GM23338 (cell line): ENCODE results near the gene NPAT.

Experiments
- CREB1 ChIP-seq: fragments of 250-450 bp; sonication (Bioruptor Pico); IDR thresholded peaks from 2 replicates; pipeline ENCODE4 v1.5.0; 2020; ENCODE audit warnings: low read depth, mild to moderate bottlenecking, moderate library complexity
- CTCF ChIP-seq, 2 experiments: fragments of 200-600 bp in 1 of 2; sonication (generic) in 1 of 2; conservative IDR thresholded peaks; 2 replicates each; pipeline versions ENCODE4 v1.5.1 to v1.6.1; 2016 to 2017; ENCODE audit warnings: antibody characterized with exemption in 2 of 2, low read depth in 2 of 2, mild to moderate bottlenecking in 2 of 2, moderate library complexity in 1 of 2
- EZH2 ChIP-seq: fragments of 200-600 bp; sonication (generic); IDR thresholded peaks from one replicate; pipeline ENCODE4 v1.8.0; 2017; ENCODE audit warnings: antibody characterized with exemption, mild to moderate bottlenecking, low read depth; ENCODE audit not compliant: unreplicated experiment
- EZH2phosphoT487 ChIP-seq: fragments of 200-600 bp; sonication (generic); IDR thresholded peaks from one replicate; pipeline ENCODE4 v1.8.1; 2018; ENCODE audit warnings: antibody characterized with exemption; ENCODE audit not compliant: unreplicated experiment
- NANOG ChIP-seq: IDR thresholded peaks from 2 replicates; pipeline ENCODE4 v1.6.1; 2016; ENCODE audit warnings: antibody characterized with exemption, borderline replicate concordance
- POLR2AphosphoS5 ChIP-seq: IDR thresholded peaks from 2 replicates; pipeline ENCODE4 v1.6.1; 2016; ENCODE audit warnings: antibody characterized with exemption, low read depth
- ZNF114 ChIP-seq: fragments of 250-450 bp; sonication (Bioruptor Pico); IDR thresholded peaks from 2 replicates; pipeline ENCODE4 v1.5.0; 2020; ENCODE audit warnings: mild to moderate bottlenecking, moderate library complexity
- TF ChIP-seq, protein P1 (sequence below): IDR thresholded peaks from one replicate; pipeline ENCODE4 v1.6.1; 2018; ENCODE audit warnings: antibody characterized with exemption; ENCODE audit not compliant: unreplicated experiment

GRCh38 chr11:108115500-108116140 is 106.8 kb downstream of the NPAT start:
- TF ChIP-seq CTCF (conservative IDR thresholded peaks at IDR 0.05; ENCODE audit: low read depth in 2 of 2) (no peak), EZH2 (no peak), ZNF114 (CRISPR knock-in tag) (no peak), NANOG (no peak), EZH2phosphoT487 (no peak), POLR2AphosphoS5 (no peak), CREB1 (no peak)
- TF ChIP-seq, protein P1, sequence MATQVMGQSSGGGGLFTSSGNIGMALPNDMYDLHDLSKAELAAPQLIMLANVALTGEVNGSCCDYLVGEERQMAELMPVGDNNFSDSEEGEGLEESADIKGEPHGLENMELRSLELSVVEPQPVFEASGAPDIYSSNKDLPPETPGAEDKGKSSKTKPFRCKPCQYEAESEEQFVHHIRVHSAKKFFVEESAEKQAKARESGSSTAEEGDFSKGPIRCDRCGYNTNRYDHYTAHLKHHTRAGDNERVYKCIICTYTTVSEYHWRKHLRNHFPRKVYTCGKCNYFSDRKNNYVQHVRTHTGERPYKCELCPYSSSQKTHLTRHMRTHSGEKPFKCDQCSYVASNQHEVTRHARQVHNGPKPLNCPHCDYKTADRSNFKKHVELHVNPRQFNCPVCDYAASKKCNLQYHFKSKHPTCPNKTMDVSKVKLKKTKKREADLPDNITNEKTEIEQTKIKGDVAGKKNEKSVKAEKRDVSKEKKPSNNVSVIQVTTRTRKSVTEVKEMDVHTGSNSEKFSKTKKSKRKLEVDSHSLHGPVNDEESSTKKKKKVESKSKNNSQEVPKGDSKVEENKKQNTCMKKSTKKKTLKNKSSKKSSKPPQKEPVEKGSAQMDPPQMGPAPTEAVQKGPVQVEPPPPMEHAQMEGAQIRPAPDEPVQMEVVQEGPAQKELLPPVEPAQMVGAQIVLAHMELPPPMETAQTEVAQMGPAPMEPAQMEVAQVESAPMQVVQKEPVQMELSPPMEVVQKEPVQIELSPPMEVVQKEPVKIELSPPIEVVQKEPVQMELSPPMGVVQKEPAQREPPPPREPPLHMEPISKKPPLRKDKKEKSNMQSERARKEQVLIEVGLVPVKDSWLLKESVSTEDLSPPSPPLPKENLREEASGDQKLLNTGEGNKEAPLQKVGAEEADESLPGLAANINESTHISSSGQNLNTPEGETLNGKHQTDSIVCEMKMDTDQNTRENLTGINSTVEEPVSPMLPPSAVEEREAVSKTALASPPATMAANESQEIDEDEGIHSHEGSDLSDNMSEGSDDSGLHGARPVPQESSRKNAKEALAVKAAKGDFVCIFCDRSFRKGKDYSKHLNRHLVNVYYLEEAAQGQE, result no peak
